ENCODE results near the gene CHAMP1. TPM values are rescaled to one million over a fixed set of nuclear protein-coding genes. Genes with fewer than 3 reads are reported as not detected.

Gene CHAMP1
- total RNA-seq, 4 donors from 2014 or later, result 10.0 to 26.8 (median 16.3) TPM

GRCh38 chr13:114321256-114321655 is 7.0 kb downstream of the CHAMP1 start:
- WGBS, result 93% methylated on average over 3 of the region's 3 CpGs
- intact Hi-C loops (cut with DNase I), result no loop called here

GRCh38 chr13:114323349-114323748 is 9.0 kb downstream of the CHAMP1 start:
- WGBS, result 97% methylated on average over 2 of the region's 2 CpGs
- Histone ChIP-seq H3K4me3 (no peak overlapping the region), H3K27ac (replicated peaks in 1 of 4) (no peak overlapping the region), H3K27me3 (no peaks in the 10 kb centered on the region), H3K9me3 (no peaks in the 10 kb centered on the region), H3K36me3 (peaks cover 25 to 64% (median 58%) of the 10 kb centered on the region in 4 donors), H3K4me1 (peaks cover 17 to 22% (median 21%) of the 10 kb centered on the region in 4 donors)
- no peak for DNase-seq (ENCODE audit: extremely low spot score)
- intact Hi-C loops (cut with DNase I), result no loop called here
- TF ChIP-seq POLR2A (IDR thresholded peaks at IDR 0.05; ENCODE audit: low read depth), result no peak

More at GRCh38 chr13:114321256-114321655, 7.0 kb downstream of the CHAMP1 start:
- no peak for DNase-seq (ENCODE audit: extremely low spot score)
- TF ChIP-seq EP300 (IDR thresholded peaks at IDR 0.05) (no peak), POLR2A (IDR thresholded peaks at IDR 0.05; ENCODE audit: low read depth) (no peak), CTCF (IDR thresholded peaks at IDR 0.05) (no peak), POLR2AphosphoS5 (IDR thresholded peaks at IDR 0.05) (no peak)
- Histone ChIP-seq H3K4me3 (no peak overlapping the region), H3K27me3 (no peaks in the 10 kb centered on the region), H3K27ac (replicated peaks in 1 of 4) (no peak overlapping the region), H3K4me1 (peaks cover 24 to 42% (median 40%) of the 10 kb centered on the region in 4 donors), H3K36me3 (peaks cover 25 to 53% (median 50%) of the 10 kb centered on the region in 4 donors), H3K9me3 (no peaks in the 10 kb centered on the region)

GRCh38 chr13:114324334-114324733 is 10.0 kb downstream of the CHAMP1 start:
- no peak for TF ChIP-seq CTCF (IDR thresholded peaks at IDR 0.05)
- no peak for TF ChIP-seq EP300 (IDR thresholded peaks at IDR 0.05)
- TF ChIP-seq POLR2A (IDR thresholded peaks at IDR 0.05; ENCODE audit: low read depth), result no peak
- TF ChIP-seq POLR2AphosphoS5 (IDR thresholded peaks at IDR 0.05), result no peak
- H3K27me3 ChIP-seq, result no peaks in the 10 kb centered on the region
- 97% methylated on average over 4 of the region's 4 CpGs for WGBS
- peaks cover 25 to 70% (median 62%) of the 10 kb centered on the region in 4 donors for H3K36me3 ChIP-seq
- H3K4me1 ChIP-seq, result peaks cover 7 to 12% (median 11%) of the 10 kb centered on the region in 4 donors
- H3K4me3 ChIP-seq, result no peak overlapping the region
- H3K9me3 ChIP-seq, result no peaks in the 10 kb centered on the region
- DNase-seq (ENCODE audit: extremely low spot score), result no peak
- H3K27ac ChIP-seq (replicated peaks in 1 of 4), result no peak overlapping the region
- intact Hi-C loops (cut with DNase I), result no loop called here

GRCh38 chr13:114325729-114326128 is 11.4 kb downstream of the CHAMP1 start:
- H3K36me3 ChIP-seq, result peaks cover 25 to 70% (median 63%) of the 10 kb centered on the region in 4 donors
- intact Hi-C loops (cut with DNase I), result no loop called here
- no peak for TF ChIP-seq EP300 (IDR thresholded peaks at IDR 0.05)
- TF ChIP-seq CTCF (IDR thresholded peaks at IDR 0.05), result no peak
- TF ChIP-seq POLR2A (IDR thresholded peaks at IDR 0.05; ENCODE audit: low read depth), result no peak
- TF ChIP-seq POLR2AphosphoS5 (IDR thresholded peaks at IDR 0.05), result no peak
- H3K4me3 ChIP-seq, result no peak overlapping the region
- DNase-seq (ENCODE audit: extremely low spot score), result no peak
- H3K4me1 ChIP-seq, result no peaks in the 10 kb centered on the region
- WGBS, result 89% methylated on average over 3 of the region's 3 CpGs
- no peaks in the 10 kb centered on the region for H3K9me3 ChIP-seq
- H3K27me3 ChIP-seq, result no peaks in the 10 kb centered on the region
- H3K27ac ChIP-seq (replicated peaks in 1 of 4), result no peak overlapping the region

- Histone ChIP-seq H3K27me3 (no peaks in the 10 kb centered on the region), H3K4me3 (no peak overlapping the region), H3K36me3 (peaks cover 12 to 50% (median 42%) of the 10 kb centered on the region in 4 donors), H3K4me1 (no peaks in the 10 kb centered on the region), H3K9me3 (no peaks in the 10 kb centered on the region), H3K27ac (replicated peaks in 1 of 4) (no peak overlapping the region)
- no peak for TF ChIP-seq POLR2A (IDR thresholded peaks at IDR 0.05; ENCODE audit: low read depth)
- TF ChIP-seq CTCF (IDR thresholded peaks at IDR 0.05), result no peak
- no peak for TF ChIP-seq POLR2AphosphoS5 (IDR thresholded peaks at IDR 0.05)
- TF ChIP-seq EP300 (IDR thresholded peaks at IDR 0.05), result no peak
- intact Hi-C loops (cut with DNase I), result no loop called here
- 79% methylated on average over 5 of the region's 6 CpGs for WGBS
- DNase-seq (ENCODE audit: extremely low spot score), result no peak
Measured at GRCh38 chr13:114328034-114328433, 13.7 kb downstream of the CHAMP1 start.

Measured in esophagus muscularis mucosa (tissue), 4 donors.